H9 (cell line): ENCODE results near the gene MICAL3. TPM values are rescaled to one million over a fixed set of nuclear protein-coding genes. Genes with fewer than 3 reads are reported as not detected.

Source experiments
- DNase-seq: peaks from one replicate; pipeline ENCODE4 v3.0.0-alpha.2; 2017
- H2AFZ ChIP-seq: one replicate; pipeline ENCODE4 v1.6.1; 2013; ENCODE audit warnings: mild to moderate bottlenecking, low read length, control low read depth, moderate library complexity
- H2AK5ac ChIP-seq: 2 replicates; pipeline ENCODE4 v1.6.1; 2013; ENCODE audit warnings: low read length, control low read depth, mixed read lengths; ENCODE audit not compliant: insufficient read length
- H2BK120ac ChIP-seq: one replicate; pipeline ENCODE4 v1.6.1; 2013; ENCODE audit warnings: low read depth, mild to moderate bottlenecking, low read length, control low read depth, inconsistent platforms; ENCODE audit not compliant: poor library complexity, severe bottlenecking
- H2BK12ac ChIP-seq: 2 replicates; pipeline ENCODE4 v1.6.1; 2013; ENCODE audit warnings: low read length, control low read depth, mixed read lengths, low read depth; ENCODE audit not compliant: insufficient read length
- H2BK15ac ChIP-seq: 2 replicates; pipeline ENCODE4 v1.6.1; 2013; ENCODE audit warnings: low read depth, low read length, control low read depth
- H2BK20ac ChIP-seq: one replicate; pipeline ENCODE4 v1.6.1; 2013; ENCODE audit warnings: low read depth, mild to moderate bottlenecking, low read length, control low read depth, inconsistent platforms; ENCODE audit not compliant: poor library complexity, severe bottlenecking
- H2BK5ac ChIP-seq: 2 replicates; pipeline ENCODE4 v1.6.1; 2013; ENCODE audit warnings: low read length, control low read depth, mixed read lengths; ENCODE audit not compliant: insufficient read length
- H3K14ac ChIP-seq: 2 replicates; pipeline ENCODE4 v1.6.1; 2013; ENCODE audit warnings: low read length, control low read depth; ENCODE audit not compliant: insufficient read depth
- H3K18ac ChIP-seq: 2 replicates; pipeline ENCODE4 v1.6.1; 2013; ENCODE audit warnings: low read depth, mild to moderate bottlenecking, mixed read lengths, low read length, control low read depth; ENCODE audit not compliant: insufficient read length
- H3K23ac ChIP-seq: 2 replicates; pipeline ENCODE4 v1.6.1; 2013; ENCODE audit warnings: low read length, control low read depth, mixed read lengths, low read depth; ENCODE audit not compliant: insufficient read length
- H3K23me2 ChIP-seq: 2 replicates; pipeline ENCODE4 v1.6.1; 2013; ENCODE audit warnings: low read depth, mild to moderate bottlenecking, mixed read lengths, low read length, control low read depth; ENCODE audit not compliant: insufficient read length, poor library complexity, severe bottlenecking
- H3K27ac ChIP-seq: 2 replicates; pipeline ENCODE4 v1.5.1; 2013; ENCODE audit warnings: low read length, control low read depth, mixed read lengths, low read depth; ENCODE audit not compliant: insufficient read length
- H3K27me3 ChIP-seq: 2 replicates; pipeline ENCODE4 v1.6.1; 2013; ENCODE audit warnings: low read length, control low read depth, inconsistent platforms; ENCODE audit not compliant: insufficient read depth
- H3K4ac ChIP-seq: 2 replicates; pipeline ENCODE4 v1.6.1; 2013; ENCODE audit warnings: low read depth, mild to moderate bottlenecking, control low read depth, inconsistent platforms, low read length, moderate library complexity
- H3K4me1 ChIP-seq: 2 replicates; pipeline ENCODE4 v1.6.1; 2013; ENCODE audit warnings: low read length, control low read depth, inconsistent platforms; ENCODE audit not compliant: insufficient read depth
- H3K4me2 ChIP-seq: 2 replicates; pipeline ENCODE4 v1.6.1; 2013; ENCODE audit warnings: low read length, control low read depth, mixed read lengths; ENCODE audit not compliant: insufficient read length, insufficient read depth
- H3K56ac ChIP-seq: 2 replicates; pipeline ENCODE4 v1.6.1; 2013; ENCODE audit warnings: low read depth, mild to moderate bottlenecking, mixed read lengths, low read length, control low read depth; ENCODE audit not compliant: insufficient read length
- H3K79me1 ChIP-seq: 2 replicates; pipeline ENCODE4 v1.6.1; 2013; ENCODE audit warnings: low read depth, mild to moderate bottlenecking, moderate library complexity, low read length, control low read depth, inconsistent platforms; ENCODE audit not compliant: insufficient read depth, poor library complexity, severe bottlenecking
- H3K79me2 ChIP-seq: 2 replicates; pipeline ENCODE4 v1.6.1; 2013; ENCODE audit warnings: low read length, control low read depth, inconsistent platforms; ENCODE audit not compliant: insufficient read depth
- H3K9ac ChIP-seq: 2 replicates; pipeline ENCODE4 v1.6.1; 2013; ENCODE audit warnings: low read length, control low read depth, mixed read lengths; ENCODE audit not compliant: insufficient read length; ENCODE audit errors: extremely low read depth
- H3K9me3 ChIP-seq: one replicate; pipeline ENCODE4 v1.6.1; 2013; ENCODE audit warnings: low read depth, low read length, inconsistent platforms; ENCODE audit not compliant: control insufficient read depth
- H3T11ph ChIP-seq: one replicate; pipeline ENCODE4 v1.6.1; 2013; ENCODE audit warnings: mild to moderate bottlenecking, low read length, control low read depth, inconsistent platforms
- H4K20me1 ChIP-seq: one replicate; pipeline ENCODE4 v1.6.1; 2013; ENCODE audit not compliant: control insufficient read depth, insufficient read length, insufficient read depth
- H4K5ac ChIP-seq: 2 replicates; pipeline ENCODE4 v1.6.1; 2013; ENCODE audit warnings: low read depth, mild to moderate bottlenecking, mixed read lengths, low read length, control low read depth; ENCODE audit not compliant: insufficient read length
- H4K8ac ChIP-seq: replicated peaks from 2 replicates; pipeline ENCODE4 v1.6.1; 2013; ENCODE audit warnings: low read length, control low read depth, mixed read lengths, low read depth; ENCODE audit not compliant: insufficient read length
- H4K91ac ChIP-seq: 2 replicates; pipeline ENCODE4 v1.6.1; 2013; ENCODE audit warnings: low read depth, mild to moderate bottlenecking, moderate library complexity, mixed read lengths, low read length, control low read depth; ENCODE audit not compliant: insufficient read length
- H3K27ac Mint-ChIP-seq, 3 experiments: 2 replicates in 2 of 3; 3 replicates in 1 of 3; pipeline ENCODE4 v1.8.0; 2020 to 2021; ENCODE audit warnings: mixed read lengths in 3 of 3, mild to moderate bottlenecking in 1 of 3, moderate library complexity in 1 of 3
- H3K27me3 Mint-ChIP-seq: 2 replicates; pipeline ENCODE4 v1.8.0; 2021; ENCODE audit warnings: low read depth, mild to moderate bottlenecking, moderate library complexity, mixed read lengths
- H3K36me3 Mint-ChIP-seq, 3 experiments: 2 replicates in 2 of 3; 3 replicates in 1 of 3; pipeline ENCODE4 v1.8.0; 2020 to 2021; ENCODE audit warnings: low read depth in 3 of 3, mixed read lengths in 3 of 3; ENCODE audit not compliant: insufficient read depth in 1 of 3
- H3K4me1 Mint-ChIP-seq, 2 experiments: 2 replicates each; pipeline ENCODE4 v1.8.0; 2020; ENCODE audit warnings: mixed read lengths in 2 of 2
- H3K4me3 Mint-ChIP-seq, 2 experiments: 2 replicates in 1 of 2; 3 replicates in 1 of 2; pipeline ENCODE4 v1.8.0; 2020 to 2021; ENCODE audit warnings: mild to moderate bottlenecking in 2 of 2, mixed read lengths in 2 of 2, moderate library complexity in 1 of 2
- H3K9me3 Mint-ChIP-seq, 2 experiments: 2 replicates in 1 of 2; 3 replicates in 1 of 2; pipeline ENCODE4 v1.8.0; 2020; ENCODE audit warnings: mild to moderate bottlenecking in 2 of 2, mixed read lengths in 2 of 2, moderate library complexity in 1 of 2
- CTCF ChIP-seq: fragments of 200-600 bp; sonication (generic); conservative IDR thresholded peaks from 3 replicates; pipeline ENCODE4 v1.8.0; 2021; ENCODE audit warnings: antibody characterized with exemption, mild to moderate bottlenecking
- WGBS: extraction: QIAGEN DNeasy Blood & Tissue Kit; methylation state at CpG from one replicate; pipeline ENCODE4 v1.1.7; 2013; ENCODE audit warnings: missing lambda C conversion rate, low lambda C conversion rate, mixed read lengths; ENCODE audit not compliant: insufficient read length; ENCODE audit errors: extremely low coverage; 5-methylcytosine and 5-hydroxymethylcytosine counted together
- total RNA-seq: library from RNA; stranded (reverse); gene quantifications from 2 replicates; pipeline ENCODE4 v1.2.1, GENCODE V29; 2021

Gene MICAL3
- total RNA-seq, 1 experiment from 2014 or later: 50.2 TPM

- no peak overlapping the region for H3K56ac ChIP-seq
- no peak for DNase-seq
- no peak overlapping the region for H3K4ac ChIP-seq
- no peaks in the 10 kb centered on the region for H3K4me1 ChIP-seq
- H3K27ac ChIP-seq: no peak overlapping the region
- H2BK20ac ChIP-seq: no peak overlapping the region
- no peak overlapping the region for H2BK15ac ChIP-seq
- H2AK5ac ChIP-seq: no peak overlapping the region
- Mint-ChIP-seq H3K9me3 (peaks cover 5 to 6% of the 10 kb centered on the region in 2 experiments; a peak in 3 of 5 replicates), H3K27ac (no peak overlapping the region), H3K36me3 (peaks cover 0 to 5% (median 3%) of the 10 kb centered on the region in 3 experiments; a peak in 5 of 7 replicates), H3K27me3 (peaks cover 20% of the 10 kb centered on the region), H3K4me1 (peaks cover 14 to 15% of the 10 kb centered on the region in 2 experiments), H3K4me3 (no peak overlapping the region)
- H2BK120ac ChIP-seq: no peak overlapping the region
- no peaks in the 10 kb centered on the region for H3K79me2 ChIP-seq
- no peak overlapping the region for H3K23ac ChIP-seq
- H2AFZ ChIP-seq: no peak overlapping the region
- H4K5ac ChIP-seq: no peak overlapping the region
- H2BK12ac ChIP-seq: no peak overlapping the region
- H3K14ac ChIP-seq: no peak overlapping the region
- H2BK5ac ChIP-seq: no peak overlapping the region
- no peaks in the 10 kb centered on the region for H3K9me3 ChIP-seq
- no peak overlapping the region for H3K4me2 ChIP-seq
- H3K27me3 ChIP-seq: no peaks in the 10 kb centered on the region
- H4K8ac ChIP-seq: no peak overlapping the region
- peaks cover 3% of the 10 kb centered on the region for H4K20me1 ChIP-seq
- no peak overlapping the region for H3K9ac ChIP-seq
- no peak overlapping the region for H4K91ac ChIP-seq
- H3T11ph ChIP-seq: no peak overlapping the region
- no peaks in the 10 kb centered on the region for H3K79me1 ChIP-seq
- no CpG with 5 or more reads among the region's 4 CpGs for WGBS
- no peak overlapping the region for H3K18ac ChIP-seq
- no peak for TF ChIP-seq CTCF
- H3K23me2 ChIP-seq: no peaks in the 10 kb centered on the region
Measured at GRCh38 chr22:18056161-18056666, 31.9 kb upstream of the MICAL3 start.
